Embryonic facial prominence (tissue), 1 donor: ENCODE results near the gene TMEM245.
A peak's percentile ranks its signal among the peaks of the same experiment; 100 is the strongest.

Experiments
- DNase-seq: peaks from one replicate; pipeline ENCODE4 v3.0.0-alpha.2; 2016; ENCODE audit errors: extremely low spot score

The TMEM245 gene

DNA sequence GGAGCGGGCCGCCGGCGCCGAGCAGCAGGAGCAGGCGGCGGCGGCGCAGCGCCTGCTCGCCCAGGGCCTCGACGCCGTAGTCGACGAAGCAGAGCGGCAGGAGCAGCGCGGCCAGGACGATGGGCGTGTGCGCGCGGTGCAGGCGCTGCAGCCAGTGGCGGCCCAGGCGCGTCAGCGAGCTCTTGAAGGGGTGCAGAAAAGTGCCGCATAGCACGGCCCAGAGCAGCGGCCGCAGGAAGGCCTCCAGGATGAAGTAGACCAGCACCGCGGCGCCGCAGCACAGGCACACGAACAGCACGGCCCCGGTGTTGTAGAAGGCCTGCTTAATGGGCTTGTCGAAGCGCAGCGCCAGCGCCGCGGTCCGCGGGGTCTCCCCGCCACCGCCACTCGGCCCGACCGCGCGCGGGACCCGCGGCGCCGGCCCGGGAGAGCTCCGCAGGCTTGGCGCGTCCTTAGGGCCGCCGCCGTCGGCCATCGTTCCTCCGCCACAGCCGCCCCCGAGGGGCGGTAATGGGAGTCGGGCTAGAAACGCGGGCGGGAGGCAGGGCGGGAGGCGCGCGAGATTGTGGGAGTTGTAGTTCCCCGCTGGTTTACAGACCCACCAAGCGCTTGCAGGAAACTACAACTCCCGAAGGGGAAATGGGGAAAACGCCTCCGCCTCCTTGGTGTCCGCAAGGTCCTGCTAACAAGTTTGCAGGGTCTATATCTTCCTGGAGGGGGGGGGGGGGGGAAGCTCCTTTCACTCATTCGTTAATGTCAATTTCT lies at the start of gene TMEM245:
TSS of gene TMEM245 (minus strand) at position 509 of the 765 bp plus-strand sequence. CDS start at position 475, 34 bp downstream.
- peak; percentile 96 for DNase-seq

DNA sequence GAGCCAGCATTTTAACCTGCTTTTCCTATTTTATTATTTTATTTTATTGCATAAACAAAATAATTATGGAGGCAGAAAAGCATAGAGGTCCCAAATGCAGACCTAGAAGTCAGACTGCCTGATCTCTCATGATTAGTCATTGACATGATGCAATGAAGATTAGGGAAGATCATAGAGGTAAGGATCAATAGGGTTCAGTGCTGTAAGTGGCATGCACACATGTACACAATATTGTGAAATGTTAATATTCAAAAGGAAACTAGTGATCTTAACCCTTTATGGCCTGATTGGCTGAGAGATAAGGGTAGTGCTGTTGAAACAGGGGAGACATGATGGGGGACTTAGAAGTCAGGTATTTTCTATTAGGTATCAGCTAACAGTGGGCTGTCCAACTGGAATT lies 48.4 kb upstream of the TMEM245 start:
- no peak for DNase-seq

DNA sequence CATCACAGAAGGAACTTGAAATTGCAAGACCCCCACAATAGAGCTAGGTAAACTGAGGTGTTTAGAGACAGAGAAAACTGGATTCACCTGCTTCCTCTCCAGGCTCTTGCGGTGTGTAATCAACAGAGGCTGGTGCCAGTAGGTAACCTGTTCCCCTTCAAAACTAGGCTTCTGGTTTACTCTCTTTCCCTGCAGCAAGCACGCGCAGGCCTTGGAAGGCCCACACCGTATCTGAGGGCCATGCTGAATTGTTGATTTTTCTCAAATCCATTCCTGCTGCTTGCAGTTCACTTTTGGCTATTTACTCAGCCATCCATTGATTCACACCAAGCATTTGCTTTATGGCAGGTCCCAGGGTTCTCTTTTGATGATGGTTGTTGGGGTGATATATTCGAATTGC lies 48.0 kb upstream of the TMEM245 start:
- DNase-seq = no peak

DNA sequence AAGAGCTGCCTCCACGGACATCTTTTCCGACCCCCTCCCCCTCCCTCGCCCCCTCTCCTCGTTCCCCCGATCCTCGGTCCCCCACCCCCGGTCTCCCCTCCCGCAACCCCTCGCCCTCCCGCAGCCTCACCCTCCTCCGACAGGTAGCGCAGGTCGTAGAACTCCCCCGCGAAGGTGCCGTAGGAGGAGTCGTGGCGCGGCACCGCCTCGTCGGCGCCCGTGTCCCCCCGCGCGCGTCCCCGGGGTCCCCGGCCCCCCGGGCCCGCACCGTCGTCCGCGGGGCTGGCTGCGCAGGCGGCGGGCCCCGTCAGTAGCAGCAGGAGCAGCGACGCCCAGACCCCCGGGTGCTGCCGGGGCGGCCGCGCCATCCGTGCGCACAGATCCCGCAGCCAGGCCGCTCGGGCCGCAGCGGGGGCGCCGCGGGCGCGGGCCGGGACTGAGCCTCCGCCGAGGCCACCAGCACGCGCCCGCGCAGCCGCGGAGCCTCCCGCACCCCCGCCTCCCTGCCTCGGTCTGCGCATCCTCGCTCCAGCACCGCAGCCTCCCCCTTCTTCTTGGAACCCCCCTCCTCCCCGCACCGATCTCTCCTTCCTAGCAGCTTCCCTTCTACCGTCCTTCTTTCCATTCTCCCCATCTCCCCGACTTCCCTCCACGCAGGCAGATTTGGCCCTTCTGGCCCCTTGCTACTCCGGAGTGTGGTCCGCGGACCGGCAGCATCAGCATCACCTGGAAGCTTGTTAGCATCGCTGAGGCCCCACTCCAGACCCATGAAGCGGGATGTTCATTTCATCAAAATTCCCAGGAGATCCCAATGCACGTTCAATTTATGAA lies 47.2 kb upstream of the TMEM245 start, which contains the start of gene FRRS1L:
TSS of gene FRRS1L (minus strand) at position 479 of the 831 bp plus-strand sequence. CDS start at position 368, 111 bp downstream.
- DNase-seq = no peak

DNA sequence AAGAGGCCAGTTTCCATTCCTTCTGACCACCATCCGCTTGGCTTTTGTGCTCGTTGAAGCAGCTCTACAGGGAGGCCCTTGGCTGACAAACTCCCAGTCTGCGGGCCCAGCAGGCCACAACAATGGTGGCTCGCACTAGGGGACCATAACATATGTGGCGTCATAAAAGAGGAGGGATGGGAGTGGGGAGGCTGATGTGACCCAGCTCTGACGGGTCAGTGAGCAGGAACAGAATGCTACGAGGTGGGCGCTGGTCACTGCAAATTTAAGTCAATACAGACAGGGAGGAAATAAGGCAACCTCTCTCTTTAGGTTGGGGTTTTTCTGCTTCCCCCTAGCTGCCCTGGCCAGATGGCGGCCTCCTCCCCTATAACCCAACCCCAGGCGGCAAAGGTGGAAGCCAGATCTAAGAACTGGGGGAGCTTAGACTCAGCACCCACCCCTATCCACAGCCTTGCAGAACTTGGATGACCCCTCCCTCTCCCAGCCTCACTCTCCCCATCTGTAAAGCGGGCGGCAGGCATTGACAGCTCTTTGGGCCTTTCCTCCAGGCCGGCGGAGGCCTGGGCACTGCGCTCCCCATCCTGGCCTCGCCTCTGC lies 46.5 kb upstream of the TMEM245 start:
- DNase-seq = no peak

DNA sequence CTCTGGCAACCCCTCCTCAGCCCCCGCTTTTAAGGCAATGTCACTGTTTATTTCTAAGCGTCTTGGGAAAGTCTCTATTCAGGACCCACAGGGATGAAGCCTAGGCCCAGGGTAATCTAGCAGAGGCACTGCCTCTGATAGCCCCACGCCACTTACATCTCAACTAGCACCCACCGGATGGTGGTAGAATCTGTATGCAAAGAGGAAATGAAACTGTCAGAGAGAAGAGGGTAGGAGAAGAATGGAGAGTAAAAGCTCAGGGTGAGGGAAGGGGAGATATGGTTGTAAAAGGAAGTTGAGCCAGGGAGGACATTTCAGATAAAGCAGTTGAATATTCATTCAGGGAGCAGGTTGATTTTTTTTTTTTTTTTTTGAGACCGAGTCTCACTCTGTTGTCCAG lies 44.3 kb upstream of the TMEM245 start:
- no peak for DNase-seq

DNA sequence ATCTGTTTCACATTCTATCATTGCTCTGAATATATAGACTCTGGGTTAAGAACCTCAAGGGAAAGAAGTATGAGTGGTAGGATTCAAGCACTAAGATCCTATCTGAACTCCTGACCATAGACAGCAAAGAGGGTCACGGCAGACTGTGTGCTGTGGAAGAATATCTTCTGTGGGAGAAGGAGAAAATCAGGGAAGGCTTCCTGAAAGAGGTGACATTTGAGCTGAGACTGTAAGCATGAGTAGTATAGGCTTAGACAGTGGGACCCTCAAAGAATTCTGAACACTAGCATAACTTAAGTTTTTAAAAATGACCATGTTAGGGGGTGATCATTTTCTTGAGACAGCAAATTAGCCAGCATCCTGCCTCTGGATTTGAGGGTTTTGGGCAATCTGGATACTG lies 43.4 kb upstream of the TMEM245 start:
- DNase-seq = no peak

DNA sequence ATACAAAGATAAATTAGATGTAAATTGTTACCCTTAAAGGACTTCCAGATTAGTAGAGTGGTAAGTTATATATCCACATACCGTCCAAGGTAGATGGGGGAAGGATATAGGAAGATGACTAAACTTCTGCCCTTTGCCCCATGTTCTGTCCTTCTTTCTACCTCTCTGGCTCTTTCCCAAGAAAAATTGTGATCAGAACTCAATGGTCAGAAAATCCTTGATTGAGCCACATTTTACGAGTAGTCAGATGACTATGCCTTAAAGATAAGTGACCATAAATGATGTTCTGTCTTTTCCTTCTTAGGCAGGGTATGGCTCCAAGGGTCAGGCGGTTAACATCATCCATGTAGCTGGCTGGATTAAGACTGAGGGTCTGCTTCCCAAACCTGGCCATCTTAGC lies 42.9 kb upstream of the TMEM245 start:
- DNase-seq = no peak

DNA sequence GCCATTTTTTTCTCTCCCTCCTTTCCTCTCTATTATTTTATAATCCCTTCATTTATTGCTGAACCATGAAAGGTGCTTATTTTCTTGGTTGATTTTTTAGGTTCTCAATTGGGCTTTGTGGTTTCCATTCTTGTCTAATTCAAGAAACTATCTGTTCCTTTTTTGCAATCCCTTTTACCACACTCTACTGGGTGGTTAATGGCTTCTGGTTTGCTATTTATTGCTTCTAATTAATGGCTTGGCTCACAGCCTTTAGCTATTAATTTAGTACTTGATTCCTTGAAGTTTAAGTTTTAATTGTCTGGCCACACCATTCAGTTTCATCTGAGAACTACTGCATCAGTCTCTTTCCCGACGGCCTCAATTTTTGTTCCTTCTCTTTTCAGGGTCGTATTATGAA lies 41.7 kb upstream of the TMEM245 start:
- DNase-seq = no peak

DNA sequence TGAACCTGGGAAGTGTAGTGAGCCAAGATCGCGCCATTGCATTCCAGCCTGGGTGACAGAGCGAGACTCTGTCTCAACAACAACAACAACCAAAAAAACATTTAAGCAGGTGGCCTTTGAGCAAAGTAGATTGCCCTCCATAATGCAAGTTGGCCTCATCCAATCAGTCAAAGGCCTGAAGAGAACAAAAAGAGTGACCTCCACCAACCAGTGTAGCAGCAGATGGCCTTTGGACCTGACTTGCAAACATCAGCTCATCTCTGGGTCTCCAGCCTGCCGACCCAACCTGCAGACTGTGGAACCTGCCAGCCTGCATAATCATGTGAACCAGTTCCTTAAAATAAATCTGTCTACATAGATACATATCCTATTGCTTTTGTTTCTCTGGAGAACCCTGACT lies 39.8 kb upstream of the TMEM245 start:
- no peak for DNase-seq

DNA sequence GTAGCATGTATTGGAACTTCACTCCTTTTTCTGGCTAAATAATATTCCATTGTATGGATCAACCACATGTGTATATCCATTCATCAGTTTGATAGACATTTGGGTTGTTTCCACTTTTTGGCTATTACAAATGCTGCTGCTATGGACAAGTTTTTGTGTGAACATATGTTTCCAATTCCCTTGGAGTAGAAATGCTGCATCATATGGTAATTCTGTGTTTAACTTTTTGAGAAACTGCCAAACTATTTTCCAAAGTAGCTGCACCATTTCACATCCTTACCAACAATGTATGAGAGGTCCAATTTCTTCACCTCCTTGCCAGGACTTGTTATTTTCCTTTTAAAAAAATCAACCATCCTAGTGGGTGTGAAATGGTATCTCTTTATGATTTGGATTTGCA lies 38.9 kb upstream of the TMEM245 start:
- no peak for DNase-seq

DNA sequence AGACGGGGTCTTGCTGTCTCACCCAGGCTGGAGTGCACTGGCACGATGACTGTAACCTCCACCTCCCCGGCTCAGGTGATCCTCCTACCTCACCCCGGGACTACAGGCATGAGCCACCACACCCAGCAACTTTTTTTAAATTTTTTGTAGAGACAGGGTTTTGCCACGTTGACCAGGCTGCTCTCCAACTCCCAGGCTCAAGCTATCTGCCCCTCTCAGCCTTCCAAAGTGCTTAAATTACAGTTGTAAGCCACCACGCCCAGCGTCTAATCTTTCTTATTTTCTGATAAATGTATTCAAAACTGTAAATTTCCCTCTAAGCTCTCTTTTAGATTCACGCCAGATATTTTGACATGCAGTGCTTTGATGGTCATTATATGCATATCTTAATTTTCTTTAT lies 37.0 kb upstream of the TMEM245 start:
- DNase-seq = no peak

DNA sequence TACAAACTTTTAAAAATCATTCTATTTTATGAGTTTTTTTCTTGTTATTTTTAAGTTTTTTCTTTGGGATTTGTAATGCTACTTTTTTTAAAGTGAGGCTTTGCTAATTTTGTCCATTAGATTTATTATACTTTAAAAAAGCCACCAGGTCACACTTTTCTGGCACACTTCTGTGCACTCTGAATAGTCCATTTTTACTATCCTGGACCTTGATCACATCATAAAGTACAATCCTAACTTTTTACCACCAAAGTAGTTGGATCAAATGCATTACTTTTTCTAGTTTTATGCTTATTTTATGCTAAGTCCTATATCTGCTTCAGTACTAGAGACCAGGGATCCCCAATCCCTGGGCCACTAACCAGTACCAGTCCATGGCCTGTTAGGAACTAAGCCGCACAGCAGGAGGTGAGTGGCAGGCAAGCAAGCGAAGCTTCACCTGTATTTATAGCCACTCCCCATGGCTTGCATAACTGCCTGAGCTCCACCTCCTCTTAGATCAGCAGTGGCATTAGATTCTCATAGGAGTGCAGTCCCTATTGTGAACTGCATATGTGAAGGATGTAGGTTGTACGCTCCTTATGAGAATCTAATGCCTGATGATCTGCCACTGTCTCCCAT lies 31.3 kb upstream of the TMEM245 start:
- DNase-seq = no peak

DNA sequence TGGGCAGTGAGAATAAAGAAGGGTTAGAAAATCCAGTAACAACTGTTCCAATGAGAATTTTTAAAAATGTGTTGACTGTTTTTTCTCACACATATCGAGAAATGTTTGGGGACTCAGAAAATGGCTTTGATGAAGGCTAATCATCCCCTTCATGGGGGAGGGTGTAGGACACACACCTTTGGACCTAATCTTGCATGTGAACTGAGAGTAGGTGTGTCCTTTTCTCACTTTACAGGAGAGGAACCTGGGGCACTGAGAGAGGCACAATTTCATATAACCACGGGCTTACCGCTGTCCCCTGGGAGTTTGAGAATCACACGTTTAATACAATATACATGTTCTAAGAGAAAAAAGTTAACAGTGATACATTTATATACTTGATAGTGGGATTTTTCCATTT lies 30.0 kb upstream of the TMEM245 start:
- DNase-seq = no peak

DNA sequence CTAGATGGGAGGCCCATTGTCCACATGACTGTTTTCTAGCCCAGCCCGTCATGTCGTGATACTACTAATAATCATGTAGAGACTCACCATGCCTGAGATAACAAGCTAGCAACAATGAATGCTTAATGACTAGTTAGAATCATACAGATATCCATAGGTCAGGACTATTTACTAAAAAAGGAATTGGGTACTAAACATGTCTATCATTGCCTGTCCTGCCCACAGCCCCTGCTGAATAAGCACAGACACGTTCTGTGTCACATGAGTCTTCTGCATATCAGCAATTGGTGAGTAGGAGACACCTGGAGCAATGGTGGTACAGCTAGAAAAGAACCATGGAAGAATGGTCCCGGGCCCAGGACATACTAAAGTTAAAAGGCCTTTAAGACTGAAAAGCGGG lies 29.3 kb upstream of the TMEM245 start:
- DNase-seq = no peak

DNA sequence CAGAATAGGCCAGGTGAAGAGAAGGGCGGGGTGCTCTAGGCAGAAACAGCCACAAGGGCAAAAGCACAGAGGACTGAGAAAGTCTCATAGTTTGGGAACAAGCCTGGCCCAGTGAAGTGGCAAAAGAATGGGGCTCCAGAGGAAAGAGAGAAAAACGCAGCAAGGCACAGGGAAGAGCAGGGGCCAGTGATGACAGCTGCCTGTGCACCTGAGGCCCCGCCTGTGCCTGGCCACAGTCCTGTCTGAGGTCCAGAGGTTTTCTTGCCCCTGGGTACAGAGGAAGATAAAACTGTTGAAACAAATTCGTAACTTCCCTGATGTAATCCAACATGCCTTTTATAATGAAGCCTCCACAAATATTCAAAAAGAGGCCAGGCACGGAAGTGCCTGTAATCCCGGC lies 25.3 kb upstream of the TMEM245 start:
- no peak for DNase-seq

DNA sequence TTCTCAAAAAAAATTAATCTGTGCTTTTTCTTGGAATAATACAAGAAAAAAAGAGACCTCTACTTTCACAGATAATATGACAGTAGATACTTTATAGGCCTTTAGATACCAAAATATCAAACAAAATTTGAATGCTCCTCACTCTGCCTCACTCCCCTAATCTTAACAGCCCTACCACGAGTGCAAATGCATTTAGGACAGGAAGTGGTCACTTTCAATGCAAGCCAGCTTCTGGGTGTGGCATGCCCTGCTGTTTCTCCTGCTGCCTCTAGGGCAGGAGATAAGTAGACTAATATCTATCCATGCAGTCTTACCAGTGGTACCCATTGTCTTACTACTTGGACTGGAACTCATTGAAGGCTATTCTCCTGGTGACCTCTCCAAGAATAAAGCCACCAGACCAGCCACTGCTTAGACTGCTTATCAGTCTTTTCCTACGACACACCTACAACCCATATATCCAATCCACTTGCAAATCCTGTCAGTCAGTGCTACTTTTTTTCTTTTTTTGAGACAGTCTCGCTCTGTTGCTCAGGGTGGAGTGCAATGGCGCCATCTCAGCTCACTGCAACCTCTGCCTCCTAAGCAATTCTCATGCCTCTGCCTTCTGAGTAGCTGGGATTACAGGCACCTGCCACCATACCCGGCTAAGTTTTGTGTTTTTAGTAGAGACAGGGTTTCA lies 24.3 kb upstream of the TMEM245 start:
- DNase-seq = no peak

DNA sequence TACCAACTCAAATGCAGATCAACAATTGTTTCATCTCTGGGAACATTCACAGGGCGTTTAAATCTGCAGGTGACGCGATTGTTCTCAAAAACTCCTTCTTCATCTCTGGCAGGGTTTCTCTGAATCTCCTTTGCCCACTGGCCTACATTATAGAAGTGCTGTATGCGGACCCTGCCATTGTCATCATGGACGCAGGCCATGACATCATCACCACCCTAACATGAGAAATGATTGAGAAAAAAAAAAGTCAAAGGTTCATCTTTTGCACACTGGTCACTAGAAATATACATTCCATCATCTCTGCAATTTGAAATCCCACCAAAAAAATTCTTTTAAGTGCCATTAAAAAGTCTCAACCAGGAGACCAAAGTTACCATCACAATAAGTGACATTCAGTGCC lies 21.6 kb upstream of the TMEM245 start:
- DNase-seq = no peak

DNA sequence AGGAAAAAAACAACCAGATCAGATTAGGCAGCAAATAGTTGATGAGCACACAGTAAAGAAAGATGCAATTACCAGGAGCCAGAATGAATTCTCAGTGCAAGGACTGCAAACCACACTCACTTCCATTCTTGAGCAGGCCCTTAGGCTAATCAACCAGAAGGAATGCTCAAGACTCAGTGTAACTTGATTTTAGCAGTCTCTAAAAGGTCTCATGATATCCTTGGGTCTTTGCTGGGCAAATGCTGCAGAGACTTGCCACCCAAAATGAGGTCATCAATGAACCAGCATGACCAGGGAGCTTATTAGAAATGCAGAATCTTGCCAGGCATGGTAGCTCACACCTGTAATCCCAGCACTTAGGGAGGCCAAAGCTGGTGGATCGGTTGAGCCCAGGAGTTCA lies 20.1 kb upstream of the TMEM245 start:
- no peak for DNase-seq

DNA sequence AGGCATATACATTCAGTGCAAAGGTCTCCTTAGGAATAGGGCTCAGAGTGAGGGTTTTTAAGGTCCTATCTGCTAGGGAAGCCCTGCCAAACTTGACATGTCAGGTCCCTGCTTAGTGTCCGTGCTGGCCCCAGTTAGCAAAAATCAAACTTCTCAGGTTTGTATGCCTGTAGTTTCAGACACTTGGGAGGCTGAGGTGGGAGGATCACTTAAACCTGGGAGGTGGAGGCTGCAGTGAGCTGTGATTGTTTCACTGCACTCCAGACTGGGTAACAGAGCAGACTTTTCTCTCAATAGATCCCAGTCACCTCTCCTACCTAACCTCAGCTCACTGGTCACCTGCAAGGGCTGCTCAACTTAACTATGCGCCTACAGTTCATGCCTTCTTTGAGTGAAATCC lies 18.7 kb upstream of the TMEM245 start:
- no peak for DNase-seq

DNA sequence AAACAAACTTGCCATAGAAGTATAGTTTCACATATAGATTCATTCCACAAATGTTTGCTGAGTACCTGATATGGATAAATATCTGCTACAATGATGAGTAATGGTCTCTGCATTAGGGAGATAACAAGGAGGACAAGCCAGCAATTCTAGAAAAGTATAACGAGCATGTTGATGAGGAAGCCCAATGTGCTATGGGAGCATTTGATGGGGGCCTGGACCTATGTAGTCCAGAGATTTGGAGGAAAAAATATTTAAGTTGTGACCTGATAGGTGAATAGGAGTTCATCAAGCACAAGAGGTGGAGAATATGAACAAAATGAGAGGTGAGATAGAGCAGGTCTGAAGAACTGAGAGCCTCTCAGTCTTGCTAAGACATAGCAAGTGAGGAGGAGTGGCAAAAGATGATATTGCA lies 14.4 kb upstream of the TMEM245 start:
- DNase-seq = no peak

DNA sequence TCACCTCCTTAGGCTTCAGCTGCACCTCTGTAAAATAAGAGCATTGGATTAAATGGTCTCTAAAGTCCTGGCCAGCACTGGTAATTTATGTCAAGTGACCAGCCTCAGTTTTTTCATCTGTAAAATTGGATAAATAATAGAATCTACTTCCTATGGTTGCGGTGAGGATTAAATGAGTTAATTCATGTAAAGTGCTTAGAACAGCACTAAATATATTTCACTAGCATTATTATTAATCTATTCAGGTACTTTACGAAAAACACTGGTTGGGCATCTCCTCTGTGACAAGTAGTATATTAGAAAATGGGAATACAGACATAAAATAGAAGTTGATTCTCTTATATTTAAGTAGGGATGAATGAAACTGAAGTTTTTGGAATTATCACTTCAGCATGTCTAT lies 13.8 kb upstream of the TMEM245 start:
- no peak for DNase-seq
